Astrocyte (in vitro differentiated cells and primary cell): ENCODE data around the gene MAPK11.
A peak's percentile ranks its signal among the peaks of the same experiment; 100 is the strongest.

Experiments
- EZH2 ChIP-seq: IDR thresholded peaks from 2 replicates; pipeline ENCODE4 v1.6.1; 2012; ENCODE audit warnings: mild to moderate bottlenecking, low read length, inconsistent platforms; ENCODE audit not compliant: insufficient read depth
- TF ChIP-seq, protein P1 (sequence below): IDR thresholded peaks from 2 replicates; pipeline ENCODE4 v1.5.1; 2011; ENCODE audit warnings: low read depth, mild to moderate bottlenecking, inconsistent platforms, low read length, moderate library complexity; ENCODE audit not compliant: insufficient read depth

DNA sequence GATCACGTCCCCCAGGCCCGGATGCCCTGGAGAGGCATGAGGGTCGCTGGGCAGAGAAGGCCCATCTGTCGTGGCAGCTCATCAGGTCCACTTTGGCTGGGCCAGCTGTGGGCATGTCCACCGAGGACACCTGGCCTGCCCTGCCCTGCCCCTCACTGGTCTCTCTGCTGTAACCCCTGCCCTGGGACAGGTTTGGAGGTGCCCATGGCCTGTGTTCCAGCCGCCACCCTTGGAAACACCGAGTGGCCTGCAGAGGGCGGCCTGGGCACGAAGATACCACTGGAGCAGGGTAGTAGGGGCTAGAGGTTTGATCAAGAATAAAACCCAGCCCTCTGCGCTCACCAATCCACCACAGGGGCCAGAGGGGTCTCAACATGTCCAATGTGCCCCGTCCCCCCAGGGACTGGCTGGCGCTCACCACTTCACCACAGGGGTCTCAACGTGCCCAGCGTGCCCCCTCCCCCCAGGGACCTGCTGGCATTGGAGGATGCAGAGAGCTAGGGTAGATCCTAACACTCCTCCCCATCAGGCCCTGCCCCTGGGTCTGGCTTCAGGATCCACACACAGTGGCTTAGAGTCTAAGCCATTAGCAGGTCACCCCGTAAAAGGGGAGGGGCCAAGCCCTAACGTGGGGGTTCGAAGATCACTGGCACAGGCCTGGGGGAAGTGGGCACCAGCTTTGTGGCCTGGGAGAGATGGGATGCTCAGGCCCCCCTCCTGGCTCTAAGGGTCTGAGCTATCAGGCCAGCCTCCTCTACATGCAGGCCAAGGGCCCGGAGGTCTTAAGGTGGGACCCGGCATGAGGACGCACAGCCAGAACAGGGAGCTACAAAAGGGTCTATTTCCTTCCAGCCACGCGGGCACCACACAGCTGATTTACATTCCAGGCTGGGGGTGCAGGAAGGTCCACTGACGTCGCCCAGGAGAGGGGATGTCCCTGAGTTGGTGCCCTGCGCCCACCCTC, 17.8 kb downstream of the MAPK11 start:
- TF ChIP-seq, protein P1, sequence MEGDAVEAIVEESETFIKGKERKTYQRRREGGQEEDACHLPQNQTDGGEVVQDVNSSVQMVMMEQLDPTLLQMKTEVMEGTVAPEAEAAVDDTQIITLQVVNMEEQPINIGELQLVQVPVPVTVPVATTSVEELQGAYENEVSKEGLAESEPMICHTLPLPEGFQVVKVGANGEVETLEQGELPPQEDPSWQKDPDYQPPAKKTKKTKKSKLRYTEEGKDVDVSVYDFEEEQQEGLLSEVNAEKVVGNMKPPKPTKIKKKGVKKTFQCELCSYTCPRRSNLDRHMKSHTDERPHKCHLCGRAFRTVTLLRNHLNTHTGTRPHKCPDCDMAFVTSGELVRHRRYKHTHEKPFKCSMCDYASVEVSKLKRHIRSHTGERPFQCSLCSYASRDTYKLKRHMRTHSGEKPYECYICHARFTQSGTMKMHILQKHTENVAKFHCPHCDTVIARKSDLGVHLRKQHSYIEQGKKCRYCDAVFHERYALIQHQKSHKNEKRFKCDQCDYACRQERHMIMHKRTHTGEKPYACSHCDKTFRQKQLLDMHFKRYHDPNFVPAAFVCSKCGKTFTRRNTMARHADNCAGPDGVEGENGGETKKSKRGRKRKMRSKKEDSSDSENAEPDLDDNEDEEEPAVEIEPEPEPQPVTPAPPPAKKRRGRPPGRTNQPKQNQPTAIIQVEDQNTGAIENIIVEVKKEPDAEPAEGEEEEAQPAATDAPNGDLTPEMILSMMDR, result peak; percentile 45
- no peak for TF ChIP-seq EZH2
